HepG2 (cell line): ENCODE data around the gene IFITM10. TPM values are rescaled to one million over a fixed set of nuclear protein-coding genes. Genes with fewer than 3 reads are reported as not detected.

Source experiments
- ATF3 ChIP-seq: sonication (generic); formaldehyde crosslinking; IDR thresholded peaks from 2 replicates; pipeline ENCODE4 v1.4.0; 2020; ENCODE audit warnings: missing genetic modification reagents
- DNMT3B ChIP-seq: conservative IDR thresholded peaks from 2 replicates; pipeline ENCODE4 v1.6.1; 2016; ENCODE audit warnings: missing biosample characterization, control low read depth
- HNRNPH1 ChIP-seq: fragments of 200-400 bp; formaldehyde crosslinking; optimal IDR thresholded peaks from 2 replicates; pipeline ENCODE3; 2017; ENCODE audit warnings: mild to moderate bottlenecking, low read depth, low read length
- JUND ChIP-seq: sonication (generic); formaldehyde crosslinking; IDR thresholded peaks from 2 replicates; pipeline ENCODE4 v1.8.0; 2022; ENCODE audit warnings: mild to moderate bottlenecking, missing genetic modification reagents
- KLF16 ChIP-seq, 2 experiments: sonication (generic) in 1 of 2; formaldehyde crosslinking in 1 of 2; IDR thresholded peaks; 2 replicates each; pipeline versions ENCODE4 v1.6.1 to v1.8.0; 2016 to 2023; ENCODE audit warnings: missing genetic modification reagents in 2 of 2, missing compliant biosample characterization in 1 of 2
- MED1 ChIP-seq: sonication (generic); formaldehyde crosslinking; IDR thresholded peaks from 2 replicates; pipeline ENCODE4 v1.4.0; 2020; ENCODE audit warnings: missing genetic modification reagents
- MTA1 ChIP-seq: sonication (generic); formaldehyde crosslinking; IDR thresholded peaks from 2 replicates; pipeline ENCODE4 v1.4.0; 2020; ENCODE audit warnings: missing genetic modification reagents, mild to moderate bottlenecking, borderline replicate concordance
- SALL1 ChIP-seq: sonication (generic); formaldehyde crosslinking; IDR thresholded peaks from 2 replicates; pipeline ENCODE4 v1.8.0; 2022; ENCODE audit warnings: mild to moderate bottlenecking, missing genetic modification reagents
- SOX13 ChIP-seq, 3 experiments: fragments of 450-650 bp in 1 of 3; sonication (generic) in 1 of 3; formaldehyde crosslinking in 1 of 3; IDR thresholded peaks in 2 of 3; conservative IDR thresholded peaks in 1 of 3; 2 replicates each; pipeline versions ENCODE4 v1.5.0 to v1.6.1; 2016 to 2020; ENCODE audit warnings: antibody characterized with exemption in 1 of 3, mild to moderate bottlenecking in 1 of 3, missing compliant biosample characterization in 1 of 3, missing genetic modification reagents in 1 of 3, moderate library complexity in 1 of 3
- TEF ChIP-seq: sonication (generic); formaldehyde crosslinking; IDR thresholded peaks from 2 replicates; pipeline ENCODE4 v1.5.0; 2020; ENCODE audit warnings: missing genetic modification reagents
- YEATS4 ChIP-seq: sonication (generic); formaldehyde crosslinking; IDR thresholded peaks from 2 replicates; pipeline ENCODE4 v1.4.0; 2020; ENCODE audit warnings: missing genetic modification reagents, borderline replicate concordance
- ZFP82 ChIP-seq: sonication (generic); formaldehyde crosslinking; IDR thresholded peaks from 2 replicates; pipeline ENCODE4 v1.5.1; 2020; ENCODE audit warnings: mild to moderate bottlenecking, missing genetic modification reagents, borderline replicate concordance
- ZNF441 ChIP-seq: sonication (generic); formaldehyde crosslinking; IDR thresholded peaks from 2 replicates; pipeline ENCODE4 v1.7.0; 2021; ENCODE audit warnings: missing genetic modification reagents, borderline replicate concordance
- ZNF546 ChIP-seq: sonication (generic); formaldehyde crosslinking; conservative IDR thresholded peaks from 2 replicates; pipeline ENCODE4 v1.8.1; 2023; ENCODE audit warnings: mild to moderate bottlenecking, missing genetic modification reagents
- ZNF609 ChIP-seq: sonication (generic); formaldehyde crosslinking; IDR thresholded peaks from 2 replicates; pipeline ENCODE4 v1.4.0; 2020; ENCODE audit warnings: mild to moderate bottlenecking, missing genetic modification reagents, borderline replicate concordance
- ZNF652 ChIP-seq: IDR thresholded peaks from 2 replicates; pipeline ENCODE4 v1.6.1; 2016; ENCODE audit warnings: low read depth, borderline replicate concordance
- ZNF839 ChIP-seq: sonication (generic); formaldehyde crosslinking; IDR thresholded peaks from 2 replicates; pipeline ENCODE4 v1.4.0; 2020; ENCODE audit warnings: missing genetic modification reagents, mild to moderate bottlenecking, borderline replicate concordance
- polyA plus RNA-seq, 8 experiments: library from polyadenylated mRNA; depleted of rRNA in 3 of 8; stranded (reverse) in 7 of 8; unstranded in 1 of 8; fragments of >200 nt; fragmentation: Illumina TruSeq in 4 of 8; extraction: Trizol in 4 of 8; gene quantifications; 2 replicates each; pipeline versions ENCODE4 v1.2.1 to v1.2.3, GENCODE V29; 2011 to 2016; ENCODE audit warnings: low read depth in 4 of 8, missing spikeins in 1 of 8, mixed read lengths in 1 of 8; ENCODE audit not compliant: insufficient read depth in 1 of 8
- total RNA-seq, 5 experiments: library from RNA; depleted of rRNA; stranded (reverse); fragments of >200 nt; fragmentation: Illumina TruSeq; extraction: Trizol; gene quantifications; 2 replicates each; pipeline ENCODE4 v1.2.3, GENCODE V29; 2016; ENCODE audit warnings: low read depth in 1 of 5
- TF ChIP-seq, protein P1 (sequence below): sonication (generic); formaldehyde crosslinking; IDR thresholded peaks from 2 replicates; pipeline ENCODE4 v1.4.0; 2020; ENCODE audit warnings: missing genetic modification reagents

IFITM10 gene
- total and polyA plus RNA-seq, 2 of the 13 experiments (the other 11 are each of a cell fraction or from before 2014, with no cell fraction given), result 0.09 to 0.13 TPM

- TF ChIP-seq ZFP82 (CRISPR knock-in tag) (no peak), ZNF839 (CRISPR knock-in tag) (0 out of 2 replicates have a peak, but pooled peaks have one; percentile 40), ZNF441 (CRISPR knock-in tag) (0 out of 2 replicates have a peak, but pooled peaks have one; percentile 12), MTA1 (CRISPR knock-in tag) (no peak), DNMT3B (CRISPR knock-in tag) (0 out of 2 replicates have a peak, but pooled peaks have one; percentile 54), JUND (0 out of 2 replicates have a peak, but pooled peaks have one; percentile 6), KLF16 (CRISPR knock-in tag; IDR thresholded peaks at IDR 0.05) (peak in 1 of 2 experiments; percentile 89; a peak in 2 of 4 replicates), ZNF546 (no peak), HNRNPH1 (no peak), ZNF609 (CRISPR knock-in tag) (peak; percentile 31; the same call in 1 of the 2 replicates), SOX13 (IDR thresholded peaks at IDR 0.05) (no peak), SOX13 (CRISPR knock-in tag; conservative IDR thresholded peaks at IDR 0.05 in 1 of 2, IDR thresholded peaks at IDR 0.05 in 1 of 2) (peak in 1 of 2 experiments; percentile 53; a peak in 1 of 4 replicates), ZNF652 (no peak), TEF (CRISPR knock-in tag) (no peak), YEATS4 (CRISPR knock-in tag) (0 out of 2 replicates have a peak, but pooled peaks have one; percentile 11), ATF3 (CRISPR knock-in tag) (no peak), SALL1 (CRISPR knock-in tag) (peak; percentile 58), MED1 (CRISPR knock-in tag) (peak; percentile 0; the same call in 1 of the 2 replicates)
- TF ChIP-seq, protein P1, sequence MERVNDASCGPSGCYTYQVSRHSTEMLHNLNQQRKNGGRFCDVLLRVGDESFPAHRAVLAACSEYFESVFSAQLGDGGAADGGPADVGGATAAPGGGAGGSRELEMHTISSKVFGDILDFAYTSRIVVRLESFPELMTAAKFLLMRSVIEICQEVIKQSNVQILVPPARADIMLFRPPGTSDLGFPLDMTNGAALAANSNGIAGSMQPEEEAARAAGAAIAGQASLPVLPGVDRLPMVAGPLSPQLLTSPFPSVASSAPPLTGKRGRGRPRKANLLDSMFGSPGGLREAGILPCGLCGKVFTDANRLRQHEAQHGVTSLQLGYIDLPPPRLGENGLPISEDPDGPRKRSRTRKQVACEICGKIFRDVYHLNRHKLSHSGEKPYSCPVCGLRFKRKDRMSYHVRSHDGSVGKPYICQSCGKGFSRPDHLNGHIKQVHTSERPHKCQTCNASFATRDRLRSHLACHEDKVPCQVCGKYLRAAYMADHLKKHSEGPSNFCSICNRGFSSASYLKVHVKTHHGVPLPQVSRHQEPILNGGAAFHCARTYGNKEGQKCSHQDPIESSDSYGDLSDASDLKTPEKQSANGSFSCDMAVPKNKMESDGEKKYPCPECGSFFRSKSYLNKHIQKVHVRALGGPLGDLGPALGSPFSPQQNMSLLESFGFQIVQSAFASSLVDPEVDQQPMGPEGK (CRISPR knock-in tag), result peak; percentile 98
Observed at GRCh38 chr11:1762537-1763302, 12.3 kb upstream of the IFITM10 start (continued).
